NOMO-1 treated with DMSO at 0.1 percent for 48 hours (cell line): ENCODE measurements around the gene NEGR1.

Experiments used
- DNase-seq: peaks from one replicate; lab custom pipeline; 2025; ENCODE audit not compliant: unreplicated experiment; lab: John Stamatoyannopoulos, UW

NEGR1 gene

DNA sequence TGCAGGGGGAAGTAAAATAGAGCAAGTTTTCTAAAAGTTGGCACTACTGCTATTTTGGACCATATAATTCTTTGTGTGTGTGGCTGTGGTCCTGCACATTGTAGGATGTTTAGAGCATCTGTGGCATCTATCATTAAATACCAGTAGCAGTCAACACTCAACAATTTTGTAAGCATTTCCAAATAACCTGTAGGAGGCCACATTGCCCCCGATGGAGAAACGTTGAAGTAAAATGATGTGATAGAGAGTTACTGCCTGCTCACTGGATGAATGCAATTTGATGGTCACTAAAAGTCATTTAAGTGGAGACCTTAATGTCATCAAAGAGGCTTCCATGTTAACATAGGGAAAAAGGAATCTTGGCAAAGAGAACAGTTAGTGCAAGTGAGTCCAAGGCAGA is 560.8 kb downstream of the NEGR1 start:
- DNase-seq = no peak

DNA sequence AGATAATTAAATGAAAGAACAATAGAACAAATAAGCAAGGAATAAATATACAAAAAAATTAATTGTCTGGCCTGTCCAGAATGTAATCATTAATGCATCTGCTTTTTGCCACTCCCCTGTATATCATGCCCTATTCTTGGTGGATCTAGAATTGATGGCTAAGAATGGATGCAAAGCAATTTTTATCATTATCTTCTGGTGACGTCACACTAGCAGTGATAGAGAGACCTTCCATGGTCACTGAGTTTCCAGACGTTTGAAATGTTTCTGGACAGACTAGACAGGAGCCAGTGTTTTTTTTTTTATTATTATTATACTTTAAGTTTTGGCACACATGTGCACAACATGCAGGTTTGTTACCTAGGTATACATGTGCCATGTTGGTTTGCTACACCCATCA is 563.0 kb downstream of the NEGR1 start:
- DNase-seq = no peak

DNA sequence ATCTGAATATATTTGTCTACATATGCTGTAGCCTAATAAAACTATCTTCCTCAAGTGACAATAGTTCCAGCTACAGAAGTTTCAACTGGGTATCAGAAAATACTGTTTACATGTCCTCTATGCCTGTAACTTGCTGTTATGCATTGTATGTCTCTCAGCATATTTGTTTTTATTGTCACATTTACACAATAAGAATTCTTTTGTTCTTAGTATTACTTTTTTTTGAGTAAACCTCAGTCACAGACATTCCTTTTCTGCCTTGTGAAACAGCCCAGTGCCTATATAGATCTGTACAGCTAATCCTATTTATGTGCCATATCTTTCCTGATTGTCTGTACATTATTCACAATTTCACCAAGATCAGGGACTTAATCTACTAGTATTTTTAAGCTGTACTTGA is 565.2 kb downstream of the NEGR1 start:
- no peak for DNase-seq

DNA sequence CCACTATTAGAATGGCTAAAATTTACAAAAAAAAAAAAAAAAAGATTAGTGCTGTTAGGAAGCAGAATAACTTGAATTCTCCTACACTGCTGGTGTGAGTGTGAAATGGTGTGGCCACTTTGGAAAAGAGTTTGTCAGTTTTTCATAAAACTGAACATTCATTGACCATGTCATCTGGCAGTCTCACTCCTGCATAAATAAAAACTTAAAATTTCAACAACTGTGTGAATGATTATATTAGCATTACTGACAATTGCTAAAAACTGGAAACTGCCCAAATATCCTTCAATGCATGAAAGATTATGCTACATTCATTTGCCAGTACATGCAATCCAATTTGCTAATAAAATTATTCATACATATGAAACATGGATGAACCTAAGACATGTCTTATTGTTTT is 570.9 kb downstream of the NEGR1 start:
- no peak for DNase-seq

DNA sequence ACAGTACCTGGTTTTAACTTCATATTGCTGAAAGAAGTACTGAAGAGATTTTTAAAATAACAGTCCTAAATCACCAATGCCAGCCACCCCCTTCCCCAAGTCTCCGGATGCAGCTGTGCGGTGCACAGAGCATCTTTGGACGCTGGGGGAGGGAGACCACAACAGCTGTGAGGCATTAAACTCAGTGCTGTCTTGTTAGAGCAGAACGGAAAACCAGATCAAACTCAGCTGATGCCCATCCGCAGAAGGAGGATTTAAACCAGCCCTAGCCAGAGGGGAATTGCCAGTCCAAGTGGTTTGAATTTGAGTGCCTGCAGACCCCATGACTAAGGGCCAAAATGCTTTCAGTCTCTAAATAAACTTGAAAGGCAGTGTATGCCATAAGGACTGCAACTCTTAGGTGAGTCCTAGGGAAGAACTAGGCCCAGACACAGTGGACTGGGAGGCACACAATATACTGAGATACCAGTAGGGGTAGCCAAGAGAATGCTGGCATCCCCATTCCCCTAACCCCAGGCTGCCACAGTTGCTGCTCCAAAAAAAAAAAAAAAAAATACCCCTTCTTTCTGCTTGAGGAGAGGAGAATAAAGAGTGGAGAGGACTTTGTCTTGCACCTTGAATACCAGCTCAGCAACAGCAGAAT is 576.2 kb downstream of the NEGR1 start:
- no peak for DNase-seq

DNA sequence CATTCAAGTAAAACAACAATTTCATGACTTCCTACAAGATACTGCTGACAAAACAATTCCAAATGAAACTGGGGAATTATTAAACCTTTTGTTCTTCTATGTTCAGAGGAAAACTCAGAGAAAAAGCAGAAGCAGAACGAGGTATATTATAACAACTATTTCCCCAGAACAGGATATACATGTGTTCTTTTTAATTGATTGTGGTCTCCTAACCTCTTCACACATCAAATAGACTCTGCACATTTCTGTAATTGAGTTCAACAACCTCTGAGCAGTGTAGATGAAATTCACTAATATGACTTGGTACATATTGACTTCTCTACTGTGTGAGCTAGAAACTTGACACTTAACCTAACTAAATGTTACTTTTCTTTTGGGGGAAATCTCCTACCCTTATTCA is 584.2 kb downstream of the NEGR1 start:
- DNase-seq = peak; percentile 53

DNA sequence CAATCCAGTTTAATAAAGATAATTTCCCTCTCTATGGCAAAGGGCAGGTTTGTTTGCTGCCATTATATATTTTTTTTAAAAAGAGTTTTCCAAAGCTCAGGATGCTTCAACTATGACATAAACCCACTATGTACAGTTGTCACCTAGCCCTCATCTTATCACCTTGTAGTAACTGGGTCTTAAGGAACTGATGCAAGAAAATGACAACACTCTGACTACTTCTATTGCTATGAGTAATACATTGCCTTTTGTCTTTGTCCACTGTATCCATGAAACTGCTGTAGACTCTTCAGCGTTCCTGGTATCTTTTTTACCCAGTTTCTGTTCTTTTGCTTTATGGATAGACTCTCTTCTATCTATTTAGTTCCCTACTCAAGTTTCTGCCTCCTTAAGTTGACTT is 586.5 kb downstream of the NEGR1 start:
- no peak for DNase-seq

DNA sequence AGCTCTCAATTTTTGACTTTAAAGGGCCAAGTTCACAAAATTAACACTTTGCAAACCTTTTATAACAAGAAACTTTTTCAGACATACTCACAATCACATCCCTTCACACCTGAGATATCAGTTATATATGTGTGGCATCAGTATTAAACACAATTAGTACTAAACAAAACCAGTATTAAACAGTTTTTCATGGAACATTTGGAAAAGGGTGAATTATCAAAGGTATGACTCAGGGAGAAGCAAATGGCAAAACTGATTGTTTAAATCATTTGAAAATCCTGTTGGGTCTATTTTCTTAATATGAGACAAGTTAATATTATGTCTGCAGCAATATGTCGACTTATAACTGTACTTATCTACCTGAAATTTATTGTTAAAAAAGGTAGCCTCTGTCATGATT is 587.3 kb downstream of the NEGR1 start:
- no peak for DNase-seq

DNA sequence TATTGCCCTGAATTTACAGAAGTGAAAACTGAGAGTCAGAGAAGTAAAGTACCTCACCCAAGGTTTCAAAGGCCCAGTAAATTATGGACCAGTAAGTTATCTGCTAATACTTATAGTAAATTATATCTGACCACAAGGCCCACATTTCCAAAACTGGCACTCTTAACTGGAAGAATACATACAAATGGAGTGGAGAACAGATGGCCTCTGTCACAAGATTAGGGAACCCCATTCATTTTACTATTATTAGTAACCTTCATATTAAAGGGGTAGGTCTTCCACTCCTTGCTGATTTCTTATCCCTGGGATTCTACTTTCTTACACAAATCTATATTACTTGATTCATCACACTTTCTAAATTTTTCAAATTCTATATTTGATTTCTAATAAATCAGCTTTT is 588.8 kb downstream of the NEGR1 start:
- DNase-seq = no peak

DNA sequence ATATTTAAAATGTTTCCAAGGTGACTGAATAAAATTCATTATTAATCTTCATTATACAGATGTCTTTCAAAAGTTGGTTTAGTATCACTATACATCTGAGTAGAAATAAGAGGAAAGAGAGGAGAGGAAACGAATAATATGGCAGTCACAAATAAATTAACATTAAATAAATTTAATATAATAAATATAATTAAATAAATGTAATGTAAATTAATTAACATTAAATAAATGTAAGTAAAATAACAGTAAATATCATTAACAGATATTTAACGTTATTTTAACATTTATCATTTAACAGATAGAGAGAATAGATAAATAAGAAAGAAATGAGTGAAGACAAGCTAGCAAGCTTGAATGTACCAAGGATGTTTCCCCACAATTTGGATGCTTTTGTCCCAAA is 592.7 kb downstream of the NEGR1 start:
- DNase-seq = no peak

DNA sequence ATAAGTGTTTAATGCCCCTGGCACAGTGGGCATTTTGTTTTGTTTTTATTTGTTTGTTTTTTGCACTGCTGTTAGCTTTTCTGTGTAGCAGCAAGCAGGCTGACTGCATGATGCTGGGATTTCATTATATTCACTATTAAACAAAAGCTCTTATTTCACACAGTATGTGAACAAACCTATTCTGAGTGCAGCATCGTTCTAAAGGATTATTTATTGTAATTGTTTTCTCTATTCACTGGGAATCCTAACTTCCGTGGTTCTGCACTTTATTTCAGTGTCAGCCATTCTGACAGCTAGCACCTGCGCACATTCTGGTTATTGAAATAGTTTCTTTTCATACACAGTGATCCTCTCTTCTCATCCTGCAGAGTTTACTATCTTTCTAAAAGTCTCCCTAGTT is 595.0 kb downstream of the NEGR1 start:
- no peak for DNase-seq

DNA sequence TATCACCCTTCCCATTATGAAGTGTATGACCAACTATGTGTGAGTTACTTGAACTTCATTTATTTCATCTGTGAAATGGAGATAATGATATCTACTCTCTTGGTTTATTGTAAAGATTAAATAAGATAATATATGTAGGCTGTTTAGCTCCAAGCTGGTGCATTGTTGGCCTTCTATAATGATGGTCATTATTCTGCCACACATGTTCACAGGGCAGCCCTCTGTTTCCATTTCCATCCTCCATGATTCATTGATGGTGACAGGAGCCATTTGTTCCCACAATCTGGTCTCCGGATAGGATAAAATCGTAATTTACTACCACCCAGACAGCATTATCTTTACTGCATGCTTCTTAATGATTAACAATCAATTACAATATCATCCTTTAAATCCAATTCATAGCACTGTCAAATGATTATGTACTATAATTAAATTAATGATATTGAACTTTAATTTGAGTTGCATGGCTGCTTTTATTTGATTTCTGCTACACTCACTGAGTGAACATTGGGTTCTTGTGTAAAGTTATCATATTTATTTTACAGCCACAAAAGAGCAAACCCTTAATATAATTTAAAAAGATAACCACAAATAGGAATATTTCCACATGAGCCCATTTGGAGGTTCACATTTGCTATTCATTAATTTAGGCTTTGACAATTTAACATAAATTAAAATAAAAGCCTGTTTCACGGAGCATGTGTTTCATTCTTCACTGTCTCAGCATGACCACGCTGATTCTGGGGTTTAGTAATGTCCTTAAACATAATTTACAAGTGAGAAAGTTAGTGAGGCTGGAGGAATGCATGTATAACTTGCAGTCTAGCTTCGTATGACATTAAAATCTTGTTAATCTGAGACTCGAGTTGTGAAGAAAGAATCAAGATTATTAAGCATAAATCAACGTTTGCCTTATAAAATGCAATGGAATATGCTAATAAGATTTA is 605.1 kb downstream of the NEGR1 start:
- DNase-seq = no peak

DNA sequence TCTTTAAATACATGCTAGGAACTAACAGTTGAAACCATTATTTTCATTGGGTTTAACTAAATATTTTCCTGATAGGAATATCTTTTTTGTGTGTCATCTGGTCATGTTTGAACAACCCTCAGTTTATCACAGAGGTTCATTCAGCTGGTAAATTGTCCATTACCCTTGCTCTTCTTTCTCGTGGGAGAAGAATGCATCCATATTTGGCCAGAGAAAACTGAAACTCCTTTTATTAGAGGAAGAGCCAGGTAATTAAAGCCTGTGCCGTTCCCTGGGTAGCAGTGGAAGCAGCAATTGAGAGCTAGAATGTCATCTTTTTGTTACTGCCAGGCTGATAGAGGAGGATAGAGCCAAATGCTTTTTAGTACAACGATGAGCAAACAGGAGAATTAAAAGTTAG is 614.3 kb downstream of the NEGR1 start:
- no peak for DNase-seq

DNA sequence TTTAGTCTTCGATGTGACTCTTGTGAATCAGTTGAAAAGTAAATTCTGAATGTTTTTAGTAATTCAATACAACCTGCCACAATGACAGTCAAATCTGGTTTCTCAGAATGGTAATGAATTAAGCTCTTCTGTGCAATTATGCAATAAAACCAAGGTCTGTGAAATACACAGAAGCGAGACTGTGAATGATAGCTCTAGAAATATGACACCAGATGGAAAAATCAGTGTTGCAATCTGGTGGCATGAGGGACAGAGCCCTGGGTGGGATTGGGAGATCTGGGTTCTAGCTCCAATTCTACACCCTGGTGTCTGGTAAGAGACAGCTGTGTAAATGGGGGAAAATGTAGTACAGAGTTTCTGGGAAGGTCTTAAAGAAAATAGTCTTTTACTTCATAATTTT is 615.1 kb downstream of the NEGR1 start:
- DNase-seq = peak; percentile 78

DNA sequence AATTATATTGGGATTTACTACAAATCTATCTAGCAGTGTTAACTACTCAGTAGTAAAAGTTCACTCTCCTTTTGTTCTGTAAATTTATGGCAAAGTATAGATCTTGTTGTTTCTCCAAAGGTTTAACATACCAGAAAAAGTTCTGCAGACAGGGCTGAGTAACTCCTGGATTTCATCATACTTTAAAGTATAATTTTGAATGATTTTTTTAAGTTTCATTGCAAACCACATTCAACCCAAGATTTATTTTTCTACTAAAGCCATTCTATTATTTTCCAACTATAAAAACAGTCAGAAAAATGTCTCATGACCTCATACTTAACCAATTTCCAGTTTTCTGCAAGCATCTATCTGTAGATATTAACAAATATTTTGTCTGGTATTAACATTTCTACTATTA is 615.7 kb downstream of the NEGR1 start:
- DNase-seq = no peak

DNA sequence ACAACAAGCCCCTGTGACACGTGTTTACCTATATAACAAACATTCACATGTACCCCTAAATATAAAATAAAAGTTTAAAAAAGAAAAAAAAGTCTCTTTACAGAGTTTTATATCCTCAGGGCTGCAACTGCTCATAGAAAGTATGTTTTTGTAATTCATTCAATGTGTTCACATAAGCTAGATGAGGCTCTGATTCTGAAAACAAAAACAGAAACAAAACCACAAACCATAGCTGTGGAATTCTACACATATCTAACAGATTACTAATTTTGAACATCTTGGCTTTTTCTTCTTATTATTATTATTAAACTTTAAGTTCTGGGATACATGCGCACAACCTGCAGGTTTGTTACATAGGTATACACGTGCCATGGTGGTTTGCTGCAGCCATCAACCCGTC is 621.9 kb downstream of the NEGR1 start:
- no peak for DNase-seq

DNA sequence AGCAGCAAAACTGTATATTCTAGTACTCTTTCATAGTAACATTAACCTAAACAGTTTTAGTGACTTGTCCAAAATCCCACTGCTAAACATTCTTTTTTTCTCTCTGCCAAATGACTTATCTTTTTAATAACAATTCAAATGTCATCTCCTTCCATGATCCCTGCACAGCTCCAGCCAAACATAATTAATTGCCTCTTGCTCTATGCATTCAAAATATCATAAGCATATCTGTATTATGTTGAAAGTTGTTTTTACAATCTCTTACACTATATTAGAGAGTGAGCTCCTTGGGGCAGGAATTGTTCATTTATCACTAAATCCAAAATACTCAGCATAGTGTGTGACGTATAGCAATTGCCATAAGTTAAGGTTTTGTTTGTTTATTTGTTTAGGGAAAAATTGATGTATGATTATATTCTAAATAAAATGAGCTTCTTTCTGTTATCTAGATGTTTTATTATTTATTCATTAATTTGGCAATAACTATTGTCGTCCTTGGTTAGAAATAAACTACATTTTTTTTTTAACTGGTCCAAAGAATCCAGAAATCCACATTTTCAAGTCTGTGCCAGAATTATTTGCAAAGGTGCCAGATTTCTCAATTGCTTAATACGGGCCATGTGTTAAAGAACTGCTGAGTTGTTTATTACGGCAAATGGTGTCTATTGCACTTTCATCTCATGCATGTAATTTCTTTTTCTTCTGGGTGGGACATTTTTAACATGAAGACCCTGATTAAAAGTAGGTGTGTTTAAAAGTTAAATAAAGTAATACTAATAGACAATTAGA is 624.3 kb downstream of the NEGR1 start:
- no peak for DNase-seq

DNA sequence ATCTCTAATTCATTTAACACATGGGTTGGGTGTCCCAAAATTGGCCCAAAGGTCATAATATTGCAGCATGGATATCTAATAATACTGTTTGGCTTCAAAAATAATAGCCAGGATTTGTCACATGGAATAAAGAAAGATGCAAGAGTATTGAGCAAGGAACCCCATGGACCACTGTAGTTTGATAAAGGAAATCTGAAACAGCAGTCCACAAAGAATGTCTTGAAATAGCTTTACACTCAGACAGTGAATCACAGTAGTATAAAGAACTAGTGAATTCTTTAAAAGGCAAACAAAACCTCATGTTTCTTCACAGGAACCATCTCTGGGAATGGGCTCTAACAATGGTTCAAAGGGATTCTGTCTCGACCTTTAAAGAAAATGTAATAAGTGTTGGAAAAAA is 625.4 kb downstream of the NEGR1 start:
- DNase-seq = no peak

DNA sequence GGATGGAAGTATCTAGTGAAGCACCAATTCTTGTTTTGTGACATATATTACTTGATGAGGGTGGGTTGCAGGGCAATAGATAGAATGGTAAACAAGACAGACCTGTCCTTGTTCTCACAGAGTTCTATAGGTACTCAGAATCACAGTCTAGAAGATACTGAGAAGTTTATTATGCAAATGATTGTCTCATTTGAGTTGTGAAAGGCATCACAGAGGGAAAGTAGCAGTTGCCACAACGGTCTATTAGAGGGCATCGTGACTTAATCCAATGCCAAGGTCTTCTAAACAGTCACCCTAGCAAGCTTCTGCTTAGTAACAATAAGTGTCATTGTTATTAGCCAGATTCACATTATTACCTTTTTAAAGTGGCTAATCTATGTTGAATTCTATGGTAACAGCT is 626.7 kb downstream of the NEGR1 start:
- no peak for DNase-seq

DNA sequence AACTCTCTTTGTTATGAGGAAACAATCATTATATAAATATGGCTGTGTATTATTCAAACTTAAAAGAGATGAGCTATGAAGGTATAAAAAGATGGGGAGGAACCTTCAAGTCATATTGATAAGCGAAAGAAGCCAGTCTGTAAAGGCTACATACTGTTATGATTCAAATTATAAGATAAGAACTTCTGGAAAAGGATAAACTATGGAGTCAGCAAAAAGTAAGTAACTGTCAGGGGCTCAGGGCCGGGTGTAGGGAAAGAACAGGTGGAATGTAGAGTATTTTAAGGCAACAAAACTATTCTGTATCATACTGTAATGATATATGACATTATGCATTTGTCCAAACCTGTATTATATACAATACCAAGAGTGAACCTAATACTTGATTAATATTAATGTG is 628.4 kb downstream of the NEGR1 start:
- DNase-seq = no peak

DNA sequence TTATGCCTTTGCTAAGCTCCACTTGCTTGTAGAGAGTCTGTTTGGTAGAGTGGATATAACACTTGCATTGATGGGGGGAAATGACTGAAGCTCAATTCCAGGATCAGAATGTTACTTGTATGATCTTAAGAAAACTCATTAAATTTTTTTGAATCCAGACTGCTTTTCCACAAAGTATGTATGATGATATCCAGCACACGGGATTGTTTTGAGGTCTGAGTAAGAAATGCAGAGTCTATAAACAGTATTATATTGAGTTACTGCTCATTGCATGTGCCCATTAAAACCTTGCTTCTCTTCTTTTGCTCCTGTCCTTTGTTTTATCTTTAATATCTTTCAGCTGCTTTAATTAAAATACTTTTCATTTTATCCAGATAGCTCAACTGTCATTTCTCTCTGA is 631.1 kb downstream of the NEGR1 start:
- DNase-seq = no peak

DNA sequence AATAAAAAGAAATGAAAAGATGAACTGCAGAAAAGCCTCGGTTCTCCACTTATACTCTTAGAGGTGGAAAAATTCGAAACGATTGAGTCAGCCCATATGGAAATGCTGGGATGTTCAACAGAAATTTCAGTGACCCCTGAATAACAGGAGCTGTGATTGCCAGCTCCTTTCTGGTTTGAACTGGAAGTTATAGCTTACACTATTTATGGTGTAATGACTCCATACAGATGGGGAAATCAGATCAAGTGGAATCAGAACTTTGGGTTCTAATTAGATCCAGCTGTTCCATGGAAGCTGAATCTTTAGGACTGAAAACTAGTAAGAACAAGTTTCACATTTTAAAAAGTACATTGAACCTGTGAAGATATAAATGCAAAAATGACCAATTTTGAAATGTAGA is 632.2 kb downstream of the NEGR1 start:
- DNase-seq = no peak
